ENCODE results near the gene MALT1. TPM values are rescaled to one million over a fixed set of nuclear protein-coding genes. Genes with fewer than 3 reads are reported as not detected.

Gene MALT1
- total and polyA plus RNA-seq, 9 of the 15 experiments (the other 6 are each of a cell fraction or from before 2014, with no cell fraction given), result 0.14 to 1.6 (median 0.32) TPM

DNA sequence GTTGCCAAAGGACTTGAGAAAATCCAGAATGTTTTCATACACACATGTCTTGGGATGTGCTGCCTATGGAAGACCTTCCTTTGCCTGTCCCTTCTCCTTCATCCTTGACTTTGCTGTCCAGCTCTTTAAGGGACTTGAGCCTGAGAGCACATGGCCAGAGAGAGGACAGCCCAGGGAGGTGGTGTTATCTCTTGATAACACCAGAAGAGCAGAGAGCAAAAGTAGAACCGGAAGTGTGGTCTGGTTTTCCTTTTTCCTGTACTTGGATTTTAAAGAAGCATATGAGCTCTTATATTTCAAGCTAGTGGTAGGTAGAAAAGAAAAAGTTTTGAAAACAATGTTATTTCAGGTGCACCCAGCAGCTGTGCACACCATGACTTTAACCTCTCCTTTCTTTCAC is 99.3 kb downstream of the MALT1 start:
- ChIA-PET CTCF (ENCODE audit: low intra/inter-chr PET ratio) (no interaction called here), POLR2A (no interaction called here)
- Histone ChIP-seq H3K9me3 (replicated peaks; ENCODE audit: control insufficient read depth, insufficient read depth, low read depth, low read length) (no peaks in the 10 kb centered on the region), H3K36me3 (ENCODE audit: control insufficient read depth, insufficient read depth, low read length) (no peaks in the 10 kb centered on the region), H3K4me1 (replicated peaks in 1 of 2; ENCODE audit: control insufficient read depth in 2 of 2, insufficient read depth in 2 of 2, low read length in 2 of 2) (peaks cover 0 to 6% of the 10 kb centered on the region in 2 experiments; a peak in 2 of 5 replicates), H3K9me1 (ENCODE audit: control insufficient read depth, insufficient read depth, low read length) (no peaks in the 10 kb centered on the region), H2AFZ (ENCODE audit: low read depth, low read length) (no peak overlapping the region), H3K4me3 (no peak overlapping the region), H4K20me1 (replicated peaks; ENCODE audit: control insufficient read depth, insufficient read depth, low read length) (no peaks in the 10 kb centered on the region), H3K9ac (ENCODE audit: insufficient read depth in 1 of 2, low read depth in 2 of 2, low read length in 2 of 2) (no peak overlapping the region), H3K79me2 (ENCODE audit: control insufficient read depth, insufficient read depth, low read length) (no peaks in the 10 kb centered on the region), H3K27ac (ENCODE audit: extremely low read depth, low read depth, low read length) (no peak overlapping the region), H3K4me2 (ENCODE audit: insufficient read depth, low read length) (no peak overlapping the region), H3K27me3 (ENCODE audit: control insufficient read depth in 2 of 2, insufficient read depth in 2 of 2, low read length in 2 of 2) (no peaks in the 10 kb centered on the region)
- DNase-seq (ENCODE audit: extremely low read depth in 1 of 4, low spot score in 3 of 4), result peak in 1 of 4 experiments; percentile 6
- FAIRE-seq, result no peak
- 0% methylated on average over 1 of the region's 1 CpG for WGBS (ENCODE audit: insufficient coverage, low coverage, missing lambda C conversion rate)
- no peak for ATAC-seq
- TF ChIP-seq, protein P1, sequence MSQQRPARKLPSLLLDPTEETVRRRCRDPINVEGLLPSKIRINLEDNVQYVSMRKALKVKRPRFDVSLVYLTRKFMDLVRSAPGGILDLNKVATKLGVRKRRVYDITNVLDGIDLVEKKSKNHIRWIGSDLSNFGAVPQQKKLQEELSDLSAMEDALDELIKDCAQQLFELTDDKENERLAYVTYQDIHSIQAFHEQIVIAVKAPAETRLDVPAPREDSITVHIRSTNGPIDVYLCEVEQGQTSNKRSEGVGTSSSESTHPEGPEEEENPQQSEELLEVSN (IDR thresholded peaks at IDR 0.05; ENCODE audit: borderline replicate concordance in 1 of 2, extremely low read depth in 1 of 2, insufficient read depth in 1 of 2, insufficient read length in 1 of 2, low read depth in 1 of 2, low read length in 1 of 2, poor library complexity in 1 of 2, severe bottlenecking in 1 of 2), result no peak
- TF ChIP-seq WHSC1 (IDR thresholded peaks at IDR 0.05; ENCODE audit: low read length) (no peak), ZNF830 (CRISPR knock-in tag; IDR thresholded peaks at IDR 0.05) (no peak), ZNF561 (CRISPR knock-in tag; conservative IDR thresholded peaks at IDR 0.05) (no peak), GABPA (tag; conservative IDR thresholded peaks at IDR 0.05; ENCODE audit: low read depth) (peak; percentile 40), MCM7 (IDR thresholded peaks at IDR 0.05) (no peak), NONO (IDR thresholded peaks at IDR 0.05; ENCODE audit: low read depth in 2 of 2, low read length in 1 of 2) (no peak), RBM34 (IDR thresholded peaks at IDR 0.05; ENCODE audit: borderline replicate concordance, insufficient read depth, low read length) (no peak)
- in situ Hi-C loops (cut with MboI), result no loop called here
- intact Hi-C loops (cut with micrococcal nuclease), result no loop called here
- BruUV-seq (replicated peaks), result no TSS peak

All from K562 (cell line).